Mesenteric fat pad (tissue), 1 donor: ENCODE data around the gene SLC2A10. TPM values are rescaled to one million over a fixed set of nuclear protein-coding genes. Genes with fewer than 3 reads are reported as not detected.

Source experiments
- DNase-seq: peaks from one replicate; pipeline ENCODE4 v3.0.0-alpha.2; 2020; ENCODE audit warnings: low spot score
- total RNA-seq: library from RNA; stranded (reverse); fragmentation: NEBNext Ultra II Directional; extraction: Animal tissue kit (Norgen Biotek cat#: 25700); gene quantifications from one replicate; pipeline ENCODE4 v1.2.1, GENCODE V29; 2021
- donor health status: DM: yes; HTN: yes; CAD: no.

The SLC2A10 gene
- total RNA-seq, 1 donor from 2014 or later: 13.1 TPM

GRCh38 chr20:46701986-46702385, 7.5 kb upstream of the SLC2A10 start:
- DNase-seq: no peak

DNA sequence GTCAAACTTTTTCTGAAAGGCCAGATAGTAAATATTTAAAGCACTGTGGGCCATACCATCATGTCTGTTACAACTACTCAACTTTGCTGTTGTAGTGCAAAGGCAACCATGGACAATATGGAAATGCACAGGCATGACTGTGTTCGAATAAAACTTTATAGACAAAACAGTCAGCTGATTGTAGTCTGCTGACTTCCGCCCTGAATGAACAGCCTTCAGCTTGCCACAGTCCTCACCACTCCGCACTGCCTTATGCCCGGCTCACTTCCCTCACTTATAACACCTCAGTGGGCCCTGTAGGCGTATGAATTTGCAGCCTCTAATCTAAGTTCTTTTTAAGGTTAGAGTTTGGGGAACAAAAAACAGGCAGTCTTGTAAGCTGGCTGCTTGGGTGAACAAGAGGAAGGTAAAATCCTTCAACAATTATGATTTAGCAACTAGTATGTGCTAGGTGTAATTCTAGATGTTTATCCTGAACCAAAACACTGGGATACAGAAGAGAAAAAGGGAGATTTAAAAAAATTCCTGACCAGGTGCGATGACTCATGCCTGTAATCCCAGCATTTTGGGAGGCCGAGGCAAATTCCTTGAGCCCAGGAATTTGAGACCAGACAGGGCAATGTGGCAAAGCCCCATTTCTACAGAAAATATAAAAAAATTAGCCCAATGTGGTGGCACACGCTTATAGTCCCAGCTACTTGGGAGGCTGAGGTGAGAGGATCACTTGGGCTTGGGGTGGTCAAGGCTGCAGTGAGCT, 6.8 kb upstream of the SLC2A10 start:
- no peak for DNase-seq

DNA sequence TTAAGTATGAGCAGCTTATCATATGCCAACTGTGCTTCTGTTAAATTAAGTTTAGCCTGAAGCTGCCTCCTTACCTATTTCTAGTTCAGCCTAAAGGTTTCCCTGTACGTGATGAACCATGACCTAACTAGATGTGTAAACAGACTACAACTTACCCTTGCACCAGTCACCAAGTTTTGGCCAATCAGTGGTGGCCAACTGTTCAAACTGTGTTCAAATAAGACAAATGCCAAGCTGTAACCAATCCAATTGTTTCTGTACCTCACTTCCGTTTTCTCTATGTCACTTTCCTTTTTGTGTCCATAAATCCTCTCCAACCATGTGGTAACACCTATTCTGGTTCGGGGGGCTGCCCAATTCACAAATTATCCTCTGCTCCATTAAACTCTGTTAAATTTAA, 6.0 kb upstream of the SLC2A10 start:
- no peak for DNase-seq

GRCh38 chr20:46704714-46705377, 4.6 kb upstream of the SLC2A10 start:
- DNase-seq: no peak

GRCh38 chr20:46705378-46705729, 4.1 kb upstream of the SLC2A10 start:
- DNase-seq: no peak

DNA sequence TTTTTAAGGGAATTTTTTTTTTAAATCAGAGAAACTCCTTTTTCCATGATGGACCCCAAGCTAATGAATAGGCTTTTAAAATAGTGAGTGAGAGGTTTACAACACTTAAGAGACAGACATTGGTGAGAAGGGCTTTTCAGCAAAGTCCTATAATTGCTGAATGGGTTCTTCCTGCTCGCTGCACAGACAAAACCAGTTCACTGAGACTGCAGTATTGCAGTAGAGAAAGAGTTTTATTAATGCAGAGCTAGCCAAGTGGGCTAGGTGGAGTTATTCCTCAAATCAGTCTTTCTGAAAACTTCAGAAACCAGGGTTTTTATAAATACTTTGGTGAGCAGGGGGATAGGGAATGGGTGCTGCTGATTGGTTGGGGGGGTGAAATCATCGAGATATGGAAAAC, 3.2 kb upstream of the SLC2A10 start:
- no peak for DNase-seq

DNA sequence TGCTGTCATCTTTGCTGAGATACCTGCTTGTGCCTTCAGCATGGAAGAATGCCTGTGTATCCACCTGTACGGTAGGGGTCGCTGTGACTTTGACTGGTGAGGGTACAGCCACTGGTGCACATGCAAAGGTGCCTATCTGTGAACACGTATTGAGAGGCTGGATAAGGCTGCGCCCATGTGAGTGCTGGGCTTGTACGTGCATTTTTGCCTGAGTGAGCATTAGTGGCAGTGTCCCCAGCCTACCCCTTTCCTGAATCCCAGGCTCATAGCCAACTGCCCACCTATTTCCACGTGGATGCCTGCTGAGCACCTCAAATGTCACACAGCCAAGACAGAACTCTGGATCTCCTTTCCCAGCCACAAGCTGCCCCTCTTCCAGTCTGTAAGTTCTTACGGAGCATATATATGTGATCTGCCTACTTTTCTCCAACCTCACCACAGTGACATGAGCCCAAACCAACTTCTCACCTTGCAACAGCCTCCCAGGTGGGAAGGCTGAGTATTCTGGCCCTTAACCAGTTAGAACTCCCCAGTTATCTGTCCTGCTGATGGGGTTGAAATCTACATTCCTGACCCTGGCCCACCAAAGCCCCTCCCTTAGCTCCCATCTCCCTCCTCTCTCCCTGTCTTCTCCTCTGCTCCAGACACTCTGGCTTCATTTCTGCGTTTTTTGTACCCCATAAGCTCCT, 1.1 kb upstream of the SLC2A10 start:
- DNase-seq: no peak

- DNase-seq: no peak
Measured at GRCh38 chr20:46709055-46709458, 392 bp upstream of the SLC2A10 start.

DNA sequence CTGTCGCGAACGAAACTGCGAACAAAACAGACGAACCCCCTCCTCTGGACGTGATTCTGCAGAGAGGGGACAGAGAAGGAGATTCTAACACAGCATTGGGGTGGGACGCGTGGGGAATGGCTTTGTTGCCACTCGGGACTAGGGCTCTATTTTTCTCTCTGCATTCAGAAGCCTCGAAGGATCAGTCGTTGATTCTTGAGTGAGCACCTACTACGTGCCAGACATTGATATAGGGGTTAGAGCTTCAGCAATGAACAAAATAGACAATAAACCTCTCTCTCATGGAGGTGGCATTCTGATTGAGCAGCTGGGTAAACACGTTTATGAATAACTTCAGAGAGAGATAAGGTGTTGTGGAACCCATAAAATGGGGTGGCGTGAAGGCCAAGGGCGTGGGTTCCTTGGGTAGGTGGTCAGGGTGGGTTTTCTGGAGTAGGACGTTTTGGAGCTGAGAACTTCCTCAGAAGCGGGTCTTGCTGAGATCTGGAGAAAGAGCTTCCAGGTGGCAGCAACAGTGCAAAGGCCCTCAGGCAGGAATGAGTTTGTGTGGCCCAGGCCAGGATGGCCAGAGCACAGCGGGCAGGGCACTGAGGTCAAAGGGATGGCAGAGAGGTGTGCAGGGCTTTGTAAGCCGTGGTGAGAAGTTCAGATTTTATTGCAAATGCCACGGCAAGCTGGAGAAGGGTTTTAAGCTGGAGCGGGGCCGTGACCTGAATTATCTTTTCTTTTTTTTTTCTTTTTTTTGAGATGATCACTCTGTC, 884 bp downstream of the SLC2A10 start:
- no peak for DNase-seq

GRCh38 chr20:46712056-46712636, 2.7 kb downstream of the SLC2A10 start:
- DNase-seq: no peak

DNA sequence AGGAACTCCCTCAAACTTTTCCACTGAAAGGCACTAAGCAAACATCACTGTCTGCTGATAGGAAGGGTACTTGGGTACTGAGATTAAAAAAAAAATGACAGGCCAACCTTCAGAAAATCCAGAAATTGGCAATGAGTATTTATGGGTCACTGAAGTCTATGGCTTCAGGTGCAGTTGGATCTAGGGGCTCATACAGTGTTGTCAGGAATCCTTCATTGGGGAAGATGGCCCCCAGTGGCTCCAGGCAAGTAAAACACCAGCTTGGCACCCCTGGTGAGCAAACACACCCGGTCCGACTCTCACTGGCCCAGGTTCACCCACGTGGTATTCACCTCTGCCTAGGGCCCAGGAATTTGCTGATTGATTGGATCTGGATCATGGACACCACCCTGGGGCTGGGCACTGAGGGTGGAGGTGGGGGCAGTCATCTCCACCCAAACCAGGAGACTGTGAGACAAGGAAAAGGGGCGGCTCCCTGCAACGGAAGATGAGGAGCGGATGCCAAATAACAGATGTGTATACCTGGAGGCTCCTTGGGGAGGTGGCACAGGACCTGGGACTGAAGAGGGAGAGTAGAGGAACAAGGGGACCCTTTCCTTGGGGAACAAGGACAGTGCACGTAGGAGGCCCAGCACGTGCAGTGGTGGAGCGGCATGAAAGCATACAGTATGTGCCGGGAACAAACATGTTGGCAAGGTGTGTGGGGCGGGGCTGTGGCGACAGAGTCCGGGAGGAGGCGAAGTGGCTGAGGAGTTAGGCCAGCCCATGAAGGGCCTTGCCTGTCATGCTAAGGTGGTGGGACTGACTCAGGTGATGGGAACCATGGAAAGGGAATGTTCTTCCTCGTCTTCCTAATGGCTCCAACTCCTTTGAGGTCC, 4.7 kb downstream of the SLC2A10 start:
- DNase-seq: no peak

GRCh38 chr20:46715292-46715756, 5.9 kb downstream of the SLC2A10 start:
- no peak for DNase-seq

- DNase-seq: no peak
Measured at GRCh38 chr20:46717818-46718541, 8.5 kb downstream of the SLC2A10 start.

- DNase-seq: no peak
Measured at GRCh38 chr20:46720019-46720418, 10.6 kb downstream of the SLC2A10 start.

DNA sequence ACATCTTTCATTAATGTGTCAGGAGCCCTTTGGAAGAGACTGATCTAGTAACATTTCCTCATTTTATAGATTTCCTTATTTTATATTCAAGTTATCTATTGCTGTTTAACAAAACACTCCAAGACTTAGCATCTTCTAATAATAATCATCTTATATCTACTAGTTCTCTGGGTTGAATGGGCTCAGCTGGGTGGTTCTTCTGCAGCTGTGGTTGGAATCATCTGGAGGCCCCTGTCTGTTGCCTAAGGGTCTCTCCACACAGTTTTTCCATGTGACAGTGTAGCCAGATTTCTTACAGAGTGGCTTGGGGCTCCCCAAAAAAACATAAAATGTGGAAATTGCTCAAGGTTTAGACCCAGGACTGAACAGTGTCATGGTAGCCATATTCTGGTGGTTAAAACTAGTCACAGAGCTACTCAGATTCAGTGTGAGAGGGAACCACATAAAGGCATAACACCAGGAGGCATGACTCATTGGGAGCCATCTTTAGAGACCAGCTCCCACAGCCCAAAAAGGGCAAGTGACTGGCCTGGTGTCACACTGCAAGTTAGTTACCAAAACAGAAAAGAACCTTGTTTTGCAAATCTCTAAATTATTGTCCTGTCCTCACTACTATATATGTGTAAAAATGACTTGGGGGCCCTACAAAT, 11.5 kb downstream of the SLC2A10 start:
- no peak for DNase-seq

GRCh38 chr20:46721476-46721875, 12.0 kb downstream of the SLC2A10 start:
- no peak for DNase-seq

DNA sequence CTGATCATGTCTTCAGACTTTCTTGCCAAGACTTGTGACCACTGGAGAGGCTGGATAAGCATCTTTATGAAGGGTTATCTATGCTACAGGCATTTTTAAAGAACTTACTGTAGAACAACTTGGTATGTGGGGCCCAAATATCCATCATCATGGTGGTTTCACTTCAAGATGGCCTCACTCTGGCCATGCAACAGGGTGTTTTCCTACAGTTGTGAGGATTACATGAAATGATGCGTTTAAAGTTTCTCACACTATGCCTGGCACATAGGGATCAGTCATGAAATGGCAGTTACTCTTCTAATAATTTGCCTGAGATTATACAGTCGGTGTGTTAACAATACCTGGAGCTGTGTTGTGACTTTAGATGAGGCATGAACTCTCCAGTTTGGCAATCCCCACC, 13.0 kb downstream of the SLC2A10 start:
- no peak for DNase-seq

GRCh38 chr20:46723039-46723438, 13.6 kb downstream of the SLC2A10 start:
- no peak for DNase-seq

- no peak for DNase-seq
Measured at GRCh38 chr20:46724343-46724959, 15.0 kb downstream of the SLC2A10 start.
